ENCODE measurements around the gene TFCP2L1.

The TFCP2L1 gene

DNA sequence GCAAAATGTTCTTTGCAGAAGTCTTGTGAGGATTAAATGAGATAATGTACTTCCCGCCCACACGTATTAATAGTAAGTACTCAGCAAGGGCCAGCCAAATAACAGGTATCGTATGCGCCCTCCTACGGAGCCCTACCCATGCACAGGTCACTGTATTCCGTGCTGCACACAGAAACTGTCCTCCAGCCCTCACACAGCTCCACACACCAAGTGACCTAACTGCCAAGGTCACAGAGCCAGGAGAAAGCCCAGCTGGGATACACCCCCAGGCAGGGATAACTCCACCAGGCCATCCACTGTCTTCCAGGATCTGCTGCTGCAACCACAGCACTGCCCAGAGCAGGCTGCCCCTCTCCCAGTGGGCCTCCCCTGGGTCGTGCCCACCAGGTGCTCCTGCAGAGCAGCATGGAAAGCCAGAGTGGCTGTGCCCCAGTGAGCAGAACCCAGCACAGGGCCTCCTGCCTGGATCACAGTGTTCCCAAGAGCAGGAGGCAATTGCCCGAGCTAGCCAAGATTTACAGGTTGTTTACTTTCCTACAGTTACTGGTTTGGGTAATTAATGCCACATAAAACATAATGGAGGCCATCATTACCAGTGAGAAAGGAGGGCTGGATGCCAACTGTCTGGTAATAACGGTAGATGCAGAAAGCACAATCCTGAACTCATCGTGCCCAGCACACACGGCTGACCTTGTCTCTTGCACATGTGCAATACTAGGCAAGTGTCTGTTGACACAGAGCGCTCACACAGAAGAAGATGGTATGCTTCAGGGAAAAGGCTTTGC is 24.4 kb downstream of the TFCP2L1 start:
- DNase-seq, result no peak

DNA sequence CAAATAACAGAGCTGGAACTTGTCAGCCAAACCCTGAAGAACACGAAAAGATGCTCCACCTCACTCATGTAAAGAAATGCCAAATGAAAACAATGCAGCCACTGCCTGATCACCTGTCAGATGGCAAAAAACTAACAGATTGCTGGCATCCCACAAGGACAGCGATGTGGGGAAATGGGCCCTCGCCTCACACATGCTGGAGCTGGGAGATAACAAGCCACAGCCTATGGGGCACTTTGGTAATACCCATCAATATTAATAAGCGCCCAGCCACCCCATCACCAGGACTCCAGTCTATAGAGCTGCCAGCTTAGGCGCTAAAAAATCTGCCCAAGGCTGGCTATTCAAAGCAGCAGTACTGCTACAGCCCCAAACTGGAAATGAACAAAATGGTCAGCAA is 27.0 kb downstream of the TFCP2L1 start:
- no peak for DNase-seq

DNA sequence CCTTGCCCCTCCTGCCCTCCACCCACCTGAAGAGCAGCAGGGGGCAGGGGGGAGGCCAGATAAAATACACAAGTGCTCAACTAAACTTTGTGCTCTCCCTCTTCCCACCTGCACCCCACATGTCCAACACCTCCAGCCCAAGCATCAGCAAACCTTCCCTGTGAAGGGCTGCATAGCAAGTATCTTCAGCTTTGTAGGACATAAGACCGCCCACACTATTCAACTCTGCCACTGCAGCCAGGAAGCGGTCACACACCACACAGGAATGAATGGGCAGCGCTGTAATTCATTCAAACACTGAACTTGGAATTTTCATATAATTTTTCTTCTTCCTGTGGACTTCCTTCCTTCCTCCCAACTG is 27.5 kb downstream of the TFCP2L1 start:
- no peak for DNase-seq

DNA sequence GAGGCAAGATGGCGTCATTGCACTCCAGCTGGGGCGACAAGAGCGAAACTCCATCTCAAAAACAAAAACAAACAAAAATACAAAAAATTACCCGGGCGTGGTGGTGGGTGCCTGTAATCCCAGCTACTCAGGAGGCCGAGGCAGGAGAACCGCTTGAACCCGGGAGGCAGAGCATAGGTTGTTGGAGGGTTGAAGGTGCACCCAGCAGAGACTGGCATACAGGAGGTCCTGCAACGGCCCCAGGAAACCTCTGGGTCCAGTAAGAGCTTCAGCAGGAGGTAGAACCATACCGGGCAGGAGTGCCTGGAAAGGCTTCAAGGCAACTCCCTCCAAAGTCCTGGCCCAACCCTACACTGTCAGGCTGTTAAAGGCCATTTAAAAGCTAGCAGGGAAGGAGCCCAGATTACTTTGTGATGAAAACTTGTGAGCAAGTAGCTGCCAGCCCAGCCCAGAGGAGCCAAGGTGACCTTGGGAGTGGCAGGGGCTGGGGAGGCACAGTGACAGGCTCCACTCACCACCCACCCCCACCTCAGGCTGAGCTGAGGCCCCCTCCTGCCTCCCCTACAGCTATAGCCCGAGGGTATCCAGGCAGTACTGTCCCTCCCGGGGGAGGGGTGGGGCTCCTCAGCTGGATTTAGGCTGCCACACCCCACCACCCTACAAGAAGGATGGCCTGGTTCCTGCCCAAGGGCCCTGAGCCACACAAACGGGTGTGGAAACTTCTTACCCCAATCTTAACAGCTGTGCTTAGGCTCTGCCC is 28.1 kb downstream of the TFCP2L1 start:
- DNase-seq, result no peak

DNA sequence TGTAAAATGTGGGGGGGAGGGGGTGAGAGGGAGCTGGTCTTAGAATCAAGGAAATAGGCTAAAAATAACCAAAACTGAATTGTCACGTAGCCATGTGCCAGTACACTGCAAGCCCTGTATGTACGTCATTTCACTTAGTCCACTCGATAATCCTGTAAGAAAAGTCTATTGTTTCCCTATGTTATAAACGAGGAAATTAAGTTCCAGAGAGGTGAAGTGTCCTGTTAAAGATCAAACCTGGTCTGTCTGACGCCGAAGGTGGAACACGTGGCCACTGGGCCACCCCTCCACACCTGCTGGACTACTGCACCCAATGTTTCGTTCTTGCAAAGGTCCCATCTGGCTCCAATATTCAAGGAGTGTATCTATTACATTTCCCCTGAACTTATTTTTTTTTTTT is 29.6 kb downstream of the TFCP2L1 start:
- no peak for DNase-seq

DNA sequence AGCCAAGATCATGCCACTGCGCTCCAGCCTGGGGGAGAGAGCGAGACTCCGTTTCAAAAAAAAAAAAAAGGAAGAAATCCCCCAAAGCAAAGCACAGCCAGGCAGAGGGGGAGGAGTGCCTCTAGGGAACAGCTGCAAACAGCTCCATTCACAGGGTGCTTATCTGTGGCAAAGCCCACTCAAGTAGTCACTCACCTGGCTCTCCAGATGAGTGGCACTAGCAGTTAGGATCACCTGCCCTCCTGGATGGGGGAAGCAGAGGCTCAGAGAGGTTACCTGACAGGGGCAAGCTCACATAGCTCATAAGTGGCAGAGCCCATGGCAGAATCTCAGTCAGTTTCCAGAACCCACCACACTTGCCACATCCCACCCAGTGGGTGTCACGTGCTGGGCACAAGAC is 30.3 kb downstream of the TFCP2L1 start:
- no peak for DNase-seq

DNA sequence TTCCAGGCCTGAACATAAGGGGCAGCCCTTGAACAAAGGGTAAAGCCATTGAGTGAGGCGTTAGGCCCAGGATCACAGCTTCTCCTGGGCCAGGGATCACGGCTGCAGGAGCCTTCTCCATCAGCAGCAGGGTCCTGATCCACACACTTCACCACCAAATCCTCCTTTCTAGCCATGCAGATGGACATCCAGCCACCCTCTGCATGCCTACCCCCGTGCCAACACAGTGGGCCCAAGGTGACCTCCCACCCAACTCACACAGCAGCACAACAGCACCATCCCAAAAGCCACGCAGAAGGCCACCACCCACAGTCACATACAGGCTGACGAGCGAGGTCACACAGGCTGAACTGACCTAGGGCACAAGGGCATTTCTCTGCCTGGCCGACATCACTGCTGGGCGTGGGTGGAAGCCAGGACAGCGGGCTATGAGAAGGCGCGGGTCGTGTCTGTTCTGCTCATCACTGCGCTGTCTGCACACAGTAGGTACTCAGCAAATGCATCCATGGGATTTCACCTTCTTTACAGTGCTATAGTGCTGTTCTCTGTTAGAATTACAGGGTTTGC is 31.2 kb downstream of the TFCP2L1 start:
- DNase-seq, result no peak

DNA sequence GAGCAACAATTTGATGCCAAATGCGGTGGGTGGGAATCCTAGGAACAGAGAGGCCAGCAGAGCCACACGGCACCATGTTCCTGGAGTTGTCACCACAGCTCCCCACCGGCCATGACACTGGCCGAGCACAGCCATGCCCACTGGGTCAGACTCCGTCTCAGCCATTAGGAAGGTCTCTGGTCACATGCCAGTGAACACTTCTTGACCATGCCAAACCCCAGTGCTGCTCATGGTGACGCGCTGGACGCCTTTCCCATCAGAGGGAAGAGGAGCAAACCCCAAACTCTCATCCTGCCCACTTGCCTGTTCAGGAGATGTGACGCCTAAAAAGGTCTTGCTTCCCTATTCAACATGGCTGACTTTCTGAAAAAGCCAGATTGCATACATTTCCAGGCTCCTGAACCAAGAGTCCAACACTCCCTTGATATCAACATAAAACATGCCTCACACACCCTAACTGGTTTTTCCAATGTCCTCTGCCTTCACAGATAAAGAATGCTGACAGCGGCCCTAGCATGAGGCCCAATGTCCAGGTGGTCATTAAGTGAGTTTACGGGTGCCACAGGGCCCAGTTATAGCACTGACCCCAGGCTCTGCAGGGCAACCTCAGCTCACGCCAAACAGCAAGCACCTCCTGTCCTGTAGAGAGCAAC is 31.9 kb downstream of the TFCP2L1 start:
- DNase-seq, result no peak

DNA sequence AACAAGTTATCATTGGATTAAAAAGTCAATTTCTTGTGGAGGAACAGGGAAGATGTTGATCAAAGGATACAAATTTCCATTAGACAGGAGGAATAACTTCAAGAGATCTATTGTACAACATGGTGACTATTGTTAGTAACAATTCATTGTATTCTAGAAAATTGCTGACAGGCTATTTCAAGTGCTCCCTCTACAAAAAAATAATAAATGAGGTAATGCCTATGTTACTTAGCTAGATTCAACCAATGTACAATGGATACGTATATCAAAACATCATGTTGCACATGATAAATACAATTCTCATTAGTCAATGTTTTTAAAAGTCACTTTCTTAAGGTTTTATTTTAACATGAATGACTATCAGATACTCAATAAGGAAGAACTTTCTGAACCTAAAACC is 33.5 kb downstream of the TFCP2L1 start:
- no peak for DNase-seq

DNA sequence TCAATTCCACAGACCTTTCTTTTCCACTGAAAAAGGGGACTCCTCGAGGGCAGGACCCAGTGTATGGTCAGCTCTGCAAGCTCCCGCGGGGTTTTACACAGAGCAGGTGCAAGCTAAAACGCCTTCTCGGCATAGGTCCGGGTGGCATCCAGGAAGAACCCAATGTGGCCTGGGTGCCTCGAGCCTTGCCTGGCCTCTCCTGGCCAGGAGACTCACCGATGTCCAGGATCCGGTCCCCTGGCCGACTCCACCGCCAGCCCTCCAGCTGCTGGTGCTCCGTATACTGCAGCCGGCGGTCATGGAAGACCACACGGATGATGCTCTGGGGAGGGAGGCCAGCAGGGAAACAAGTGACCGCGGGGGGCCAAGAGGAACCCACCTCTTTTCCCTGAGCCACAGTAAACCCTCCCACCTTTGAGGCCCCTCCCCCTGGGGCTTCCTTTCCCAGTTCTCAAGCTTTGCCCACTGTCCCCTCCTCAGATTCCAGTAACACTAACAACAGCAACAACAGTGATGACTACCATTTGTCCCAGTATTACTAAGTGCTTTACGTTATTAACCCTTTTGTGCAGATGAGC is 36.1 kb downstream of the TFCP2L1 start:
- DNase-seq, result no peak

DNA sequence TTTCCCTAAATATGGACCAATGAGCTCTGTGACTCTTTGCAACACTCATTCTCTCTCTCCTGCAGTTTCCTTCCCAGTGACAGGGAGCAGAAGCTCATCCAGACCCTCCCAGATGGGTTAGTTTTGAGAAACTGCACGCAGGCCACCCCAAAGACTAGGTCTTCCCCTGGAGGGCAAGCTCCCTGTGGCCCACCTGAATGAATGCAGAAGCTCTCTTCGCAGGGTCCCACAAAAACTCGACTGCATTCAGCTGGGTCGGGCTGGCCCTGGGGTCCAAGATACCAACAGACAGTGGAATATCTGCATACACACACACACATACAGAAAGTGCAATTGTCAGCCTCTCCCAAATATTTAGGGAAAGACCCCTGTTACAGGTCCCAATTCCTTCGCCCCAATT is 37.0 kb downstream of the TFCP2L1 start:
- no peak for DNase-seq

DNA sequence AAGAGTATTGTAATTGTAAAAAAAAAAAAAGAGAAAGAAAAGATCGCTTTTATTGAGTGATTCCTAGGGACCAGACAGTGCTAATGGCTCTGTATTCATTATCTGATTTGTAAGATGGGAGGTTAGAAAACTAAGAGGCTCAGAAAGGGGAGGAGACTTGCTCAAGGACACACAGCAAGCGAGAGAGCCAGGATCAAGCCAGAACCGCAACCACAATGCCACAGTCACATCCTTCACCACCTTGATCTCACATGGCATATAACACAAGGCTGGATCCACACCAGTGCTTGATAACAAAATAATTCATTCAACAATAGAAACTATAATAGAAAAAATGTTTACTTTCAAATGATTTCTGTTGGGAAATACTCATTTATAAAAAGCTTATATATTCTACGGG is 37.5 kb downstream of the TFCP2L1 start:
- no peak for DNase-seq

DNA sequence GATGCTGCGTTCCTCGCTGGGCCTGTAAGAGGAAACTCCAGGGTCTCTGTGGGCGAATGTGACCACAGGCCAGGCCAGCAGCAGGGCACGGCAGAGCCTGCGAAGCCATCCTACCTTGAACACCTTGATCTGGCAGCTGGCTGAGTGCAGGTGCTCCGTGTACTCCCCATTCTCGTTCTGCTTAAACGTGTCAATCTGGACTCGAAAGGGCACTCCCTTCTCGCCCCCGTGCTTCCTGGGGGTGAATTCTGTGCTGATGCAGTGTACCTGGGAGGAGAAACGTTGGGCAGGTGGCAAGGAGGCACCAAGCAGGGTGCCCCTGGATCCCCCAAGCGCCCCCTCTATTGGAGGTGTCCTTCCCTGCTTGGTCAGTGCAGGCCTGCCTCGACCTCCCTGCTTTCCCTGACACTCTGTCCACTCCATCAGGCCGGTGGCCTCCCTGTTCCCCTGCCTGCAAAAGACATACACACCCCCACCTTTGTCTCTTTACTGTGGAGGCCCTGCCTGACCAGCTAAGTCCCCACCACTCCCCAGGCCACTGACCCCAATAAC is 38.2 kb downstream of the TFCP2L1 start:
- DNase-seq, result no peak

DNA sequence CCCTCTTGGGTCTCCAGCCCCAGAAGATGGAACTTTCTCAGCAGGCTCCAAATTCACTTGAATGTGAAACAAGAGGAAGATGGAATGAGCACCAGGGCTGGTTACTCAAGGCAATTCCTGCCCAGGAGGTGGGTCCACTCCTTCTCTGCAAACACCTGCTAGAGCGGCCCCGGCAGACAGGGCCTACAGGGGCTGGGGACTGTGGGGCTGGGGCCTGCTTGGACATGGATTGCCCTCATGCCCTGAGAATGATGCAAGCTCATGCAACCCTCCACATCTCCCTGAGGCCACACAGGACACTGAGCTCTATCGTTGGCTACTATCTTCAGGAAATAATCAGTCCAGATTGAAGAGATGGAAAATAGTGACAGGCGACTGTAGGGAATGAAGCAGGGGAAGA is 39.1 kb downstream of the TFCP2L1 start:
- no peak for DNase-seq

DNA sequence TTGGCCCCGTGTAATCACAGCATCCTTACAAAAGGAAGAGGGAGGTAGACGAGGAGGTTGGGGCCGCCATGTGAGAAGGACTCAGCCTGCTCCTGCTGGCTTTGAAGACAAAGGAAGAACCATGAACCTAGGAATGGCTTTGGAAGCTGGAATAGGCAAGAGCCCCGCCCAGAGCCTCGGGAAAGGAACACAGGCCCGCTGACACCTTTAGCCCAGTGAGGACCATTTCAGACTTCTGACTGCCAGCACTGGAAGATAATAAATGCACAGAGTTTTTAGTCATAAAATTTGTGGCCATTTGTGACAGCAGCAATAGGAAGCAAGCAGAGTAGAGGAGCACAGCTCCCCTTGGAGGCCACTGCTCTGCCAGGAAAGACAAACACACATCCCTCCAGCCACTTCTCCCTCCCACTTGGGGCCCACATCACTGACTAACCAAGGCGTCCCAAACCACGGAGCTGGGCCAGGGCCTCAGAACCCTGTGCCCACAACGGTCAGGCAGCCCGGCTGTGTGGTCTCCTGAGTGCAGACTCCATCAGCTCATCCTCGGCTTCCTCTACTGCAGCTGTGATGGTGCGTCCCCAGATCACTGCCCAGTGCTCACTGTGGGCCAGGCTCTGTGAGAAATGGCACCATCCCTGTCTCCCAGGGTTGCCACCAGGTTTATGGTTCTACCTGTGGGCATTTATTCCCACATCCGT is 39.7 kb downstream of the TFCP2L1 start:
- DNase-seq, result no peak

DNA sequence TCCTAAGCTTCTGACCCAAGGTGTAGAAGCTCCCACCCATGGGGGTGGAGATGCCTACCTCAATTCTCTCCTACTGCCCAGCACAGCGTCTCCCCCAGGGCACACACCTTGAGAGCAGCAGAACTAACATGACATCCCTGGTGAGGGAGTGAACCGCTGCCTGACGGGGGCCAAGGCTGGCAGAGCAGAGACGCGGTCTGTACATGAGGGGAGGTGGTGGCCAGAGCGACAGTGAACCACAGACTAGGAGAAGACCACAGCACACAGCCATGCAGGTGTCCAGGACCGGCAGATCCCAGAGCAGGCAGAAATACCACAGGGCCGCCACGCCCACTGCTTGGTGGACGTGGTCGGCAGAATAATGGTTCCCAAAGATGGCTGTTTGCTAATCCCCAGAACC is 40.4 kb downstream of the TFCP2L1 start:
- DNase-seq, result no peak

DNA sequence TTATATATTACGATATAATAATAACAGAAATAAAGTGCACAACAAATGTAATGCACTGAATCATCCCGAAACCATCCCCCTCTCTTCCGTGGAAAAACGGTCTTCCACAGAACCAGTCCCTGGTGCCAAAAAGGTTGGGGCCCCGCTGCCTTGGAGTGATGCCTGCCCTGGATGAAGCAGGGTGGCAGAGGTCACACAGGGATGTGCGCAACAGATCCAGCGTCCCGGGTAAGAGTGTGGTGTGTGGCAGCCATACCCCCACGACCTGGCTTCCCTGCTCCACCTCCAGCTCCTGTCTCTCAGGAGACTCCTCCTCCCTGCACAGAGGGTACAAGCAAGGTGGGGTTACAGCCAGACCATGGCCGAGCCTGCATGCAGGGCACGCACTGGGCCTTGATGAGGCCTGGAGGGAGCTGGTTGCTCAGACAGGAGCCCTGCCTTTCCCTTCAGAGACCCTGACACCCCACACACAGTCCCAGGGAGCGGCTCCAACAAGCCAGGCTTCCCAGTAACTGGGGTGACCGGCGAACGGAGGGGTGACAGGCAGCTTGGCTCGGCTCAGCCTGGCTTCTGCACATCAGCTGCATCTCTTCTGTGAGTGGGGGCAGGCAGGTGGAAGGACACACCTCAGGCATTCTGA is 41.1 kb downstream of the TFCP2L1 start:
- no peak for DNase-seq

DNA sequence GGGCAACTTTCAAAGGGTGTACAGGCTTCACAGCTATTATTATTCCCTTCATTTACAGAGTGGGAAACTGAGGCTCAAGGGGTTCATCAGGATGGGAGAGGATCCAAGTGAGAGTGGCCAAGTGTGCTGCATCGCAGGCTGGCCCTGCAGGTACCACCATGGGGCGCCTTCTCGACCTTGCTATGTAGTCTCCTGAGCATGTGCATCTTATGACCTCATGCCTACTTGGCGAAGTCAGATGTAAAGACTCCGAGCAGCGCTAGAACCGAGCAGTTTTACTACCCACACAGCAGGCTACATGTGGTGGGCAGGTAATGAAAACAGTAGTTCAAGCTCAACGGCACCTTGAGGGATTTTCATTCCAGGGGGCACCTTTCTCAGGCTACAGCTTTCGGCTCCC is 42.0 kb downstream of the TFCP2L1 start:
- DNase-seq, result no peak

DNA sequence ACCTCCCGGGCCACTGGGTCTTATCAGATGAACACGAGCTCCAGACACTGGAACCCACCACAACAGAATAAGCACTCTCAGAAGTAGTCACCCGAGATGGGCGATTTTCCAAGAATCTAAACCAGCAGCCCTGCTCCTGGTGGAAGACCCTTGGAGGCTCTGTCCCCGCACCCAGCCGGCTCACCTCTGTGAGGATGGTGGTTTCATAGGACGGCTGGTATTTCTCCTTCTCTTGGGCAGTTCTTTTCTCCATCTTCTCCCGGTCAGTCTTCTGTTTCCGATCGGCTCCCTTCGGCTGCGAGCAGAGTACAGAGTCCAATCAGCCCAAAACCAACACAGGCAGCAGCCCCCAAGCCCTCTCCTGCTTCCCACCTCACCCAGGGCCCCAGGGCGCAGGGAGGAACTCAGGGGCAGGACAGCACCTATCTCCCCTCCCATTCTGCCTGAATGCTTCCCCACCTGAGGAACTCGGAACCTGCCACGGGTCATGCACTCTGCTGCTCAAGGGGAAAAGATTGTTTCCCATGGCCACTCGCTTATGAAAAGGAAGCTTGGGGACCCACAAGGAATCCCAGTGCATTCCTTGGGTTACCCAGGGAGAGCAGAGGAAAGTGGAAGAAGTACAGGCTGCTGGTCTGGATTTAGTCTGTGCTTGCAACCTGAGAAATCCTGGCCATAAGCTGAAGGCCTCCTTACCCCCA is 42.7 kb downstream of the TFCP2L1 start:
- no peak for DNase-seq

DNA sequence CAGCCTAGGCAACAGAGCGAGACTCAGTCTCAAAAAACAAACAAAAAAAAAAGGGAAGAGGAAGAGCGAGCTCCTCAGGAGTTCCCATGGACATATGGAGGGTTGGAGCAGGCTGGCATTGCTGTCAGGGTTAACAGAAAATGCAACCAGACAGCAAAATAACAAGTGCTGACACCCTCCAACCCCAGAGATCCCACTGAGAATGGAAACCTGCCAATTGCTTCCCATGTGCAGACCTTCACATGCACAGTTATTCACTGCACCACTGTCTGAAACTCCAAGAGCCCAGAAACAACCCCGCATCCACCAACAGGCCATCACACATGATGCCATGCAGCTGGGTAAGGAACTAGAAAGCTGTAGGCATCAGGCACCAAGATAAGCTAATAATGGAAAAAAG is 43.5 kb downstream of the TFCP2L1 start:
- no peak for DNase-seq

DNA sequence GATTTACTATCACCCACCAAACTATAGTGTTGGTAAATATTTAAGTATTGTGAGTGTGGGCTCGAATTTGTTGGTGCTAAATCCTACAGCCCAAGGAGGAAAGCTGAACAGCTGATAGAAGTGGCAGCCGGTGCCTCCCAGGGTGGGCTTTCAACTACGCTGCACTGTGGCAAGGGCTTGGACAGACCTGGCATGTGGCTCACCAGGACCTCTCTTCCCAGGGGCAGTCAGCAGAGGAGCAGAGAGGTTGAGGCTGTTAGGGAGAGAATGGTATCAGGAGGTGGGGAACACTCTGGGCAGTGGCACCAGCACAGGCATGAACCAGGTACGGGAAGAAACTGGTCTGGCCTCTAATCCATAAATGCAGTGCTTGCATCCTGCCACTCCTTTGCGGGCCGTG is 44.6 kb downstream of the TFCP2L1 start:
- no peak for DNase-seq

Data from MV-4-11 (cell line).